HCT116 (cell line): ENCODE results near the gene SLC66A3.

ENCODE experiments used
- ELF1 ChIP-seq: IDR thresholded peaks from 2 replicates; pipeline ENCODE4 v1.6.1; 2012; ENCODE audit warnings: low read depth, borderline replicate concordance
- EZH2 ChIP-seq: fragments of 200-600 bp; sonication (generic); IDR thresholded peaks from 2 replicates; pipeline ENCODE4 v1.6.1; 2017; ENCODE audit warnings: antibody characterized with exemption, mixed run types
- EZH2phosphoT487 ChIP-seq: fragments of 200-600 bp; IDR thresholded peaks from 2 replicates; pipeline ENCODE4 v1.6.1; 2018; ENCODE audit warnings: antibody characterized with exemption, borderline replicate concordance
- FOSL1 ChIP-seq: IDR thresholded peaks from 2 replicates; pipeline ENCODE4 v1.6.1; 2012; ENCODE audit warnings: low read depth
- POLR2A ChIP-seq: IDR thresholded peaks from 2 replicates; pipeline ENCODE4 v1.7.0; 2011; ENCODE audit warnings: borderline replicate concordance; ENCODE audit not compliant: insufficient read depth, insufficient read length; ENCODE audit errors: extremely low read depth
- POLR2AphosphoS5 ChIP-seq: IDR thresholded peaks from 2 replicates; pipeline ENCODE4 v1.6.1; 2011; ENCODE audit warnings: mild to moderate bottlenecking, low read depth, low read length, moderate library complexity
- RAD21 ChIP-seq: IDR thresholded peaks from 2 replicates; pipeline ENCODE4 v1.6.1; 2012; ENCODE audit warnings: low read depth, mild to moderate bottlenecking
- SIN3A ChIP-seq: IDR thresholded peaks from 2 replicates; pipeline ENCODE4 v1.6.1; 2012; ENCODE audit warnings: low read depth
- TF ChIP-seq, protein P1 (sequence below), 3 experiments: fragments of 200-600 bp in 1 of 3; sonication (generic) in 1 of 3; IDR thresholded peaks in 2 of 3; conservative IDR thresholded peaks in 1 of 3; 2 replicates each; pipeline ENCODE4 v1.5.1; 2012 to 2017; ENCODE audit warnings: low read depth in 2 of 3, low read length in 2 of 3, antibody characterized with exemption in 1 of 3, borderline replicate concordance in 1 of 3, control low read depth in 1 of 3, mild to moderate bottlenecking in 1 of 3, mixed read lengths in 1 of 3, mixed run types in 1 of 3, moderate library complexity in 1 of 3; ENCODE audit not compliant: insufficient read depth in 1 of 3
- TF ChIP-seq, protein P2 (sequence below): IDR thresholded peaks from 2 replicates; pipeline ENCODE4 v1.6.1; 2012; ENCODE audit warnings: low read depth

DNA sequence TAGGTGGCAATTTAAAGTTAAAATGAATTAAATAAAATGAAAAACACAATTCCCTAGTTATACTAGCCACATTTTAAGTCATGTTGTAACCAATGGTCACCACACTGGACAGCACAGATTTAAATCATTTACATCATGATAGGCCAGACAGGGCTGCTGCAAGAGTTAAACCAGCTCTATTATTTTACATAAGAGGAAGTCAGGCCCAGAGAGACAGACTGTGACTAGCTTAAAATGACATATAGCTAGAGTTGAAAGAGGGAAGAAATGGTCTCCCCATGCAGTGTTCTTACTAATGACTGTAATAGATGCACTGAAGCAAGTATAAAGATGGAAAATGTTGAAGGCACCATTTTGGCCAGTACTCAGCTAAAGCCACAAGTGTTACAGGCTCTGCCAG is 69.6 kb downstream of the SLC66A3 start:
- TF ChIP-seq POLR2AphosphoS5 (no peak), EZH2phosphoT487 (no peak), POLR2A (no peak), ELF1 (no peak), SIN3A (no peak), RAD21 (no peak), FOSL1 (no peak), EZH2 (no peak)
- TF ChIP-seq, protein P1, sequence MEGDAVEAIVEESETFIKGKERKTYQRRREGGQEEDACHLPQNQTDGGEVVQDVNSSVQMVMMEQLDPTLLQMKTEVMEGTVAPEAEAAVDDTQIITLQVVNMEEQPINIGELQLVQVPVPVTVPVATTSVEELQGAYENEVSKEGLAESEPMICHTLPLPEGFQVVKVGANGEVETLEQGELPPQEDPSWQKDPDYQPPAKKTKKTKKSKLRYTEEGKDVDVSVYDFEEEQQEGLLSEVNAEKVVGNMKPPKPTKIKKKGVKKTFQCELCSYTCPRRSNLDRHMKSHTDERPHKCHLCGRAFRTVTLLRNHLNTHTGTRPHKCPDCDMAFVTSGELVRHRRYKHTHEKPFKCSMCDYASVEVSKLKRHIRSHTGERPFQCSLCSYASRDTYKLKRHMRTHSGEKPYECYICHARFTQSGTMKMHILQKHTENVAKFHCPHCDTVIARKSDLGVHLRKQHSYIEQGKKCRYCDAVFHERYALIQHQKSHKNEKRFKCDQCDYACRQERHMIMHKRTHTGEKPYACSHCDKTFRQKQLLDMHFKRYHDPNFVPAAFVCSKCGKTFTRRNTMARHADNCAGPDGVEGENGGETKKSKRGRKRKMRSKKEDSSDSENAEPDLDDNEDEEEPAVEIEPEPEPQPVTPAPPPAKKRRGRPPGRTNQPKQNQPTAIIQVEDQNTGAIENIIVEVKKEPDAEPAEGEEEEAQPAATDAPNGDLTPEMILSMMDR (IDR thresholded peaks at IDR 0.05 in 2 of 3, conservative IDR thresholded peaks at IDR 0.05 in 1 of 3; ENCODE audit: borderline replicate concordance in 1 of 3, insufficient read depth in 1 of 3, low read depth in 2 of 3, low read length in 2 of 3): no peak
- TF ChIP-seq, protein P2, sequence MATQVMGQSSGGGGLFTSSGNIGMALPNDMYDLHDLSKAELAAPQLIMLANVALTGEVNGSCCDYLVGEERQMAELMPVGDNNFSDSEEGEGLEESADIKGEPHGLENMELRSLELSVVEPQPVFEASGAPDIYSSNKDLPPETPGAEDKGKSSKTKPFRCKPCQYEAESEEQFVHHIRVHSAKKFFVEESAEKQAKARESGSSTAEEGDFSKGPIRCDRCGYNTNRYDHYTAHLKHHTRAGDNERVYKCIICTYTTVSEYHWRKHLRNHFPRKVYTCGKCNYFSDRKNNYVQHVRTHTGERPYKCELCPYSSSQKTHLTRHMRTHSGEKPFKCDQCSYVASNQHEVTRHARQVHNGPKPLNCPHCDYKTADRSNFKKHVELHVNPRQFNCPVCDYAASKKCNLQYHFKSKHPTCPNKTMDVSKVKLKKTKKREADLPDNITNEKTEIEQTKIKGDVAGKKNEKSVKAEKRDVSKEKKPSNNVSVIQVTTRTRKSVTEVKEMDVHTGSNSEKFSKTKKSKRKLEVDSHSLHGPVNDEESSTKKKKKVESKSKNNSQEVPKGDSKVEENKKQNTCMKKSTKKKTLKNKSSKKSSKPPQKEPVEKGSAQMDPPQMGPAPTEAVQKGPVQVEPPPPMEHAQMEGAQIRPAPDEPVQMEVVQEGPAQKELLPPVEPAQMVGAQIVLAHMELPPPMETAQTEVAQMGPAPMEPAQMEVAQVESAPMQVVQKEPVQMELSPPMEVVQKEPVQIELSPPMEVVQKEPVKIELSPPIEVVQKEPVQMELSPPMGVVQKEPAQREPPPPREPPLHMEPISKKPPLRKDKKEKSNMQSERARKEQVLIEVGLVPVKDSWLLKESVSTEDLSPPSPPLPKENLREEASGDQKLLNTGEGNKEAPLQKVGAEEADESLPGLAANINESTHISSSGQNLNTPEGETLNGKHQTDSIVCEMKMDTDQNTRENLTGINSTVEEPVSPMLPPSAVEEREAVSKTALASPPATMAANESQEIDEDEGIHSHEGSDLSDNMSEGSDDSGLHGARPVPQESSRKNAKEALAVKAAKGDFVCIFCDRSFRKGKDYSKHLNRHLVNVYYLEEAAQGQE: no peak
